Measurements from ENCODE around the gene CALD1. TPM values are rescaled to one million over a fixed set of nuclear protein-coding genes. Genes with fewer than 3 reads are reported as not detected.

The CALD1 gene
- total RNA-seq, 3 donors from 2014 or later: 252 to 335 (median 266) TPM

DNA sequence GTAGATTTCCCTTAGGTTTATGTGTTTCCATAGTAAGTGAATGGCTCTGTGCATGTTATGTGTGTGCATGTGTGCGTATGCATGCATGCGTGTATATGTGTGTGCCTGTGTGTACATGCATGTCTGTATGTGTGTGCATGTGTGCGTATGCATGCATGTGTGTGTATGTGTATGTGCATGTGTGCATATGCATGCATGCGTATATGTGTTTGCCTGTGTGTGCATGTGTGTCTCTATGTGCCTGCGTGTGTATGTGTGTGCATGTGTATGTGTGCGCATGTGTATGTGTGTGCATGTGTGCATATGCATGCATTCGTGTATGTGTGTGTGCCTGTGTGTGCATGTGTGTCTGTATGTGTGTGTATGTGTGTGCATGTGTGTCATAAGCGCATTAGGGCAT lies 108.1 kb downstream of the CALD1 start:
- TF ChIP-seq POLR2AphosphoS5 (IDR thresholded peaks at IDR 0.05): no peak
- no peak for TF ChIP-seq POLR2A (IDR thresholded peaks at IDR 0.05)
- TF ChIP-seq, protein P1, sequence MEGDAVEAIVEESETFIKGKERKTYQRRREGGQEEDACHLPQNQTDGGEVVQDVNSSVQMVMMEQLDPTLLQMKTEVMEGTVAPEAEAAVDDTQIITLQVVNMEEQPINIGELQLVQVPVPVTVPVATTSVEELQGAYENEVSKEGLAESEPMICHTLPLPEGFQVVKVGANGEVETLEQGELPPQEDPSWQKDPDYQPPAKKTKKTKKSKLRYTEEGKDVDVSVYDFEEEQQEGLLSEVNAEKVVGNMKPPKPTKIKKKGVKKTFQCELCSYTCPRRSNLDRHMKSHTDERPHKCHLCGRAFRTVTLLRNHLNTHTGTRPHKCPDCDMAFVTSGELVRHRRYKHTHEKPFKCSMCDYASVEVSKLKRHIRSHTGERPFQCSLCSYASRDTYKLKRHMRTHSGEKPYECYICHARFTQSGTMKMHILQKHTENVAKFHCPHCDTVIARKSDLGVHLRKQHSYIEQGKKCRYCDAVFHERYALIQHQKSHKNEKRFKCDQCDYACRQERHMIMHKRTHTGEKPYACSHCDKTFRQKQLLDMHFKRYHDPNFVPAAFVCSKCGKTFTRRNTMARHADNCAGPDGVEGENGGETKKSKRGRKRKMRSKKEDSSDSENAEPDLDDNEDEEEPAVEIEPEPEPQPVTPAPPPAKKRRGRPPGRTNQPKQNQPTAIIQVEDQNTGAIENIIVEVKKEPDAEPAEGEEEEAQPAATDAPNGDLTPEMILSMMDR (IDR thresholded peaks at IDR 0.05): no peak
- Histone ChIP-seq H3K27me3 (no peaks in the 10 kb centered on the region), H3K4me3 (no peak overlapping the region), H3K27ac (peak overlapping the region; percentile 62 to 63), H3K36me3 (no peaks in the 10 kb centered on the region), H3K4me1 (peaks cover 0 to 6% of the 10 kb centered on the region in 2 donors), H3K9me3 (no peaks in the 10 kb centered on the region)
- intact Hi-C loops (cut with DNase I; ENCODE audit: low total_unique reads): loop anchor here (5.0 kb wide), 1 partner anchor 60 kb away; no protein-coding TSS in a partner anchor
- no peak for DNase-seq (ENCODE audit: low spot score in 2 of 2)

DNA sequence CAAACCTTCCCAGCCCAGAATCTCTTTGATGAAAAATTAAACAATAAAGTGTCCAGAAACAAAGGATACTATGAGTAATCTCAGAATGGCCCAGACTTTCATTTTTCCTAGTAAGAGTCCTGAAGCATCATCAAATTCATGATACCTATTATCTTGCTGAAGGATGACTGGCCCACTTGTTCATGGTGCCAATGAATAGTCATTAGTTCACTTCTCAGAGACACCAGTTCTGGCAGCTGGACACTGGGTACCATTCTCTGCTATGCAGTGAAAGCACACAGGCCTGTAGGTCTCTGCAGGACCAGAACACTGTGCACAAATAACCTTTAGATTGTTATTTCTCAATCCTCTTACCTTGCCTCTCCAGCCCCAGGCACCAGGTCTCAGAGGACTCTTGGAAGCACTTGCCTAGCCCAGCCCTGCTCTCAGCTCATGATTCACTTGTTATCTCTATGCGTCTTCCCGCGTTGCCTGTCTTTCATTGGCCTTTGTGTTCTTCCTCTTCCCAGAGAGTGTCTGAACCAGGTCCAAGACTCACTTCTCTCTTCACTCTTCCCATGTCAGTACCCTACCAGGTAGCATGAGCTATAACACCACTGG lies 108.8 kb downstream of the CALD1 start:
- no peak for DNase-seq (ENCODE audit: low spot score in 2 of 2)
- H3K4me3 ChIP-seq: no peak overlapping the region
- H3K36me3 ChIP-seq: no peaks in the 10 kb centered on the region
- H3K4me1 ChIP-seq: peaks cover 0 to 6% of the 10 kb centered on the region in 2 donors
- intact Hi-C loops (cut with DNase I; ENCODE audit: low total_unique reads): loop anchor here (5.0 kb wide), 1 partner anchor 59 kb away; no protein-coding TSS in a partner anchor
- H3K9me3 ChIP-seq: no peaks in the 10 kb centered on the region
- H3K27ac ChIP-seq: peak overlapping the region in 1 of 2 donors; percentile 36
- H3K27me3 ChIP-seq: no peaks in the 10 kb centered on the region
- TF ChIP-seq, protein P1 (IDR thresholded peaks at IDR 0.05): no peak
- no peak for TF ChIP-seq POLR2AphosphoS5 (IDR thresholded peaks at IDR 0.05)
- no peak for TF ChIP-seq POLR2A (IDR thresholded peaks at IDR 0.05)

DNA sequence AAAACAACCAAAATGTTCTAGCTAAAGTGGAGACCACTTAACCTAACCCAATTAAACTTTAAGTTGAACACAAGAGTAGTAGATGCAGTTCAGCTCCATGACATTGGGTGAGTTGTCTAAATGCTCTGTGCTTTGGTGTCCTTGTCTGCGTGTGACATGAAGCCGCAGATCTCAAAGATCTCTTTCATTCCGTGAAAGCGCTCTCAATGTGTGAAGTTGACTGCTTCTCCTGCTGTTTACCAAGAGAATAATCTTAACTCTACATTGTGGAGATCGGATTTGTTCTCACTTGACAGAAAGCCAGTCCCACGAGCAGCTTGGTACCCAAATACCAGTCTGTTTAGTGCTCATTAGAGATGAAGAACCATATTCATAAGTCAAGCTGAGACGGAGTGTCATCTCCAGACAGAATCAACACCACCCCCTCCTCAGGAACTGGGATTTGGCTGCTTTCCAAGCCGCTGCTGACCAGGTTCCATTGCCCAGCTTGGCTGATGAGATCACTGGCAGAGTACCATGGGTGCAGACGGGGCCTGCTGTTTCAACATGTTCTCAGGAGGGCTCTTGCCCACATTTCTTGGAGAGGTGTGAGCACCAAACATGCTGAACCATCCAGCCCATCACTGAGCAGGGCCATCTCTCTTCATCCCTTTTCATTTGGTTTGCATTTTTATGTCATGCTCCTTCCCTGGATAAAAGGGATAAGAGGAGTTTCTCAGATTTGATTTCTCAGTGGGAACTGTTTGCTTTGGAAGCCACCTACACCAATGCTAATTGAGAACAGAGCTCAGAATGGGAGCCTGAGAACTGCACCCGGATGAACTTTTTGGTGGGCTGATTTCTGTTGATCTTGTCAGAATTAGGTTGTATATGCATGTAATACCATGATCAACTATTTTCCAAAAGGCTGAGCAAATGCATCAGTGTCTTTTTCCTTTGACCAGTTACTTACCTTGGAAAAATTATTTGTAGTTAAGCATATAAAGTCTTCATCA lies 111.1 kb downstream of the CALD1 start:
- TF ChIP-seq POLR2AphosphoS5 (IDR thresholded peaks at IDR 0.05): peak in 1 of 3 donors; percentile 23
- TF ChIP-seq, protein P1 (IDR thresholded peaks at IDR 0.05): no peak
- no peak for TF ChIP-seq POLR2A (IDR thresholded peaks at IDR 0.05)
- Histone ChIP-seq H3K9me3 (peaks cover 0 to 4% of the 10 kb centered on the region in 2 donors), H3K27me3 (no peaks in the 10 kb centered on the region), H3K27ac (peak overlapping the region; percentile 84 to 90), H3K4me3 (peak overlapping the region; percentile 46 to 73 (median 60)), H3K4me1 (peaks cover 0 to 6% of the 10 kb centered on the region in 2 donors), H3K36me3 (no peaks in the 10 kb centered on the region)
- peak in 1 of 2 donors; percentile 51 for DNase-seq (ENCODE audit: low spot score in 2 of 2)
- intact Hi-C loops (cut with DNase I; ENCODE audit: low total_unique reads): no loop called here

DNA sequence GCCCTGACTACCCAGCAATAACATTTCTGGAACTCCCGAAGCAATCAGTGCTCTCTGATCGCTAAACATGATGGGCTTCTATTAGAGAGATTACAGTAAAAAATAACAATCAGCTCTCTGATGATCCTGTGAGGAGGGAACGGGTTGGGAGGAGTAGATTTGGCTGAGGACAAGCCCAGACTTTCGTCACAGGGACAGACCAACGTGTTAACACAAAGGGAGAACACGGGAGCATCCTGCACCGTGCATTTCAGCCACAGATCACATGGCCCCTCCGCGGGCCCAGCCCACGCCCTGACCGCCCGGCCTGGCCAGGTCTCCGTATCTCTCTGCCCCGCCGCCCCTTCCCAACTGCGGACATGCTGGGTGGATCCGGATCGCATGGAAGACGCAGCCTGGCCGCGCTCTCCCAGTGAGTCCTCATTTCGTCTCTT lies 111.8 kb downstream of the CALD1 start:
- Histone ChIP-seq H3K27ac (peak overlapping the region; percentile 84 to 90), H3K4me3 (peak overlapping the region; percentile 46 to 73 (median 60)), H3K4me1 (peaks cover 0 to 6% of the 10 kb centered on the region in 2 donors), H3K9me3 (peaks cover 0 to 11% of the 10 kb centered on the region in 2 donors), H3K27me3 (no peaks in the 10 kb centered on the region), H3K36me3 (no peaks in the 10 kb centered on the region)
- TF ChIP-seq POLR2AphosphoS5 (IDR thresholded peaks at IDR 0.05) (peak; percentile 53 to 86 (median 75)), POLR2A (IDR thresholded peaks at IDR 0.05) (no peak)
- DNase-seq (ENCODE audit: low spot score in 2 of 2): peak; percentile 59 to 86
- intact Hi-C loops (cut with DNase I; ENCODE audit: low total_unique reads): no loop called here
